Activated T-cell treated with anti-CD3 and anti-CD28 coated beads, Interleukin-2, amount 50 U/mL, for 24 hours (primary cell): ENCODE measurements around the gene FNBP1.
"Not testable (repeated sequence)": the region's sequence is repeated elsewhere in the genome, so short reads cannot be mapped to it uniquely, and the experiment has no call there.

Experiments
- DNase-seq: peaks from one replicate; pipeline ENCODE4 v3.0.0-alpha.2; 2020
- H3K27ac Mint-ChIP-seq: 2 replicates; pipeline ENCODE4 v1.8.0; 2020; ENCODE audit warnings: mild to moderate bottlenecking, mixed read lengths
- H3K27me3 Mint-ChIP-seq: 2 replicates; pipeline ENCODE4 v1.8.0; 2020; ENCODE audit warnings: mixed read lengths
- H3K36me3 Mint-ChIP-seq: 2 replicates; pipeline ENCODE4 v1.8.0; 2020; ENCODE audit warnings: low read depth, mixed read lengths
- H3K4me1 Mint-ChIP-seq: 2 replicates; pipeline ENCODE4 v1.8.0; 2020; ENCODE audit warnings: low read depth, mixed read lengths
- H3K4me3 Mint-ChIP-seq: 2 replicates; pipeline ENCODE4 v1.8.0; 2020; ENCODE audit warnings: mild to moderate bottlenecking, moderate library complexity, mixed read lengths
- H3K9me3 Mint-ChIP-seq: 2 replicates; pipeline ENCODE4 v1.8.0; 2020; ENCODE audit warnings: mixed read lengths

The FNBP1 gene

GRCh38 chr9:129948626-129949025, 94.4 kb downstream of the FNBP1 start:
- H3K27me3 Mint-ChIP-seq, H3K9me3 Mint-ChIP-seq, H3K4me3 Mint-ChIP-seq: not testable (repeated sequence)
- Mint-ChIP-seq H3K4me1 (peaks cover 61% of the 10 kb centered on the region), H3K27ac (peak overlapping the region; percentile 31), H3K36me3 (peaks cover 91% of the 10 kb centered on the region)
- peak; percentile 7 for DNase-seq

- no peak for DNase-seq
- Mint-ChIP-seq H3K4me3 (peak overlapping the region; percentile 34), H3K36me3 (peaks cover 90% of the 10 kb centered on the region), H3K9me3 (peaks cover 14% of the 10 kb centered on the region), H3K4me1 (peaks cover 63% of the 10 kb centered on the region), H3K27me3 (no peaks in the 10 kb centered on the region), H3K27ac (peak overlapping the region; percentile 90)
Observed at GRCh38 chr9:129946246-129946995, 96.6 kb downstream of the FNBP1 start.

GRCh38 chr9:129945314-129945713, 97.7 kb downstream of the FNBP1 start:
- peak overlapping the region; percentile 78 for H3K27ac Mint-ChIP-seq
- H3K36me3 Mint-ChIP-seq, result peaks cover 91% of the 10 kb centered on the region
- H3K27me3 Mint-ChIP-seq, result no peaks in the 10 kb centered on the region
- H3K4me3 Mint-ChIP-seq, result peak overlapping the region; percentile 4
- no peak for DNase-seq
- peaks cover 60% of the 10 kb centered on the region for H3K4me1 Mint-ChIP-seq
- peaks cover 14% of the 10 kb centered on the region for H3K9me3 Mint-ChIP-seq

GRCh38 chr9:129944506-129945116, 98.4 kb downstream of the FNBP1 start:
- Mint-ChIP-seq H3K9me3 (peaks cover 14% of the 10 kb centered on the region), H3K27me3 (no peaks in the 10 kb centered on the region), H3K36me3 (peaks cover 91% of the 10 kb centered on the region), H3K4me3 (peak overlapping the region; percentile 2), H3K4me1 (peaks cover 58% of the 10 kb centered on the region), H3K27ac (peak overlapping the region; percentile 85)
- peak; percentile 44 for DNase-seq

- peaks cover 91% of the 10 kb centered on the region for H3K36me3 Mint-ChIP-seq
- peaks cover 60% of the 10 kb centered on the region for H3K4me1 Mint-ChIP-seq
- H3K9me3 Mint-ChIP-seq, result peaks cover 14% of the 10 kb centered on the region
- no peak overlapping the region for H3K4me3 Mint-ChIP-seq
- peak overlapping the region; percentile 83 for H3K27ac Mint-ChIP-seq
- no peaks in the 10 kb centered on the region for H3K27me3 Mint-ChIP-seq
- no peak for DNase-seq
Observed at GRCh38 chr9:129939431-129939830, 103.6 kb downstream of the FNBP1 start.

GRCh38 chr9:129938291-129938979, 104.6 kb downstream of the FNBP1 start:
- Mint-ChIP-seq H3K27me3 (no peaks in the 10 kb centered on the region), H3K4me3 (no peak overlapping the region), H3K9me3 (peaks cover 11% of the 10 kb centered on the region), H3K4me1 (peaks cover 63% of the 10 kb centered on the region), H3K27ac (peak overlapping the region; percentile 83), H3K36me3 (peaks cover 91% of the 10 kb centered on the region)
- no peak for DNase-seq

- H3K4me1 Mint-ChIP-seq, result peaks cover 64% of the 10 kb centered on the region
Observed at GRCh38 chr9:129937879-129938278, 105.1 kb downstream of the FNBP1 start.

GRCh38 chr9:129936222-129936621, 106.8 kb downstream of the FNBP1 start:
- H3K9me3 Mint-ChIP-seq, result no peaks in the 10 kb centered on the region
- H3K4me1 Mint-ChIP-seq, result peaks cover 73% of the 10 kb centered on the region
- no peaks in the 10 kb centered on the region for H3K27me3 Mint-ChIP-seq
- DNase-seq, result no peak
- no peak overlapping the region for H3K4me3 Mint-ChIP-seq
- H3K36me3 Mint-ChIP-seq, result peaks cover 83% of the 10 kb centered on the region
- H3K27ac Mint-ChIP-seq, result peak overlapping the region; percentile 95

More at GRCh38 chr9:129937879-129938278, 105.1 kb downstream of the FNBP1 start:
- not testable (repeated sequence) for H3K27me3 Mint-ChIP-seq, H3K4me3 Mint-ChIP-seq, DNase-seq, H3K9me3 Mint-ChIP-seq
- peak overlapping the region; percentile 83 for H3K27ac Mint-ChIP-seq
- H3K36me3 Mint-ChIP-seq, result peaks cover 86% of the 10 kb centered on the region

GRCh38 chr9:129934780-129935179, 108.2 kb downstream of the FNBP1 start:
- Mint-ChIP-seq H3K27ac (peak overlapping the region; percentile 95), H3K36me3 (peaks cover 82% of the 10 kb centered on the region), H3K27me3 (no peaks in the 10 kb centered on the region), H3K4me1 (peaks cover 81% of the 10 kb centered on the region), H3K9me3 (no peaks in the 10 kb centered on the region), H3K4me3 (peak overlapping the region; percentile 61)
- no peak for DNase-seq

GRCh38 chr9:129934041-129934591, 108.9 kb downstream of the FNBP1 start:
- peak overlapping the region; percentile 95 for H3K27ac Mint-ChIP-seq
- peaks cover 79% of the 10 kb centered on the region for H3K4me1 Mint-ChIP-seq
- H3K36me3 Mint-ChIP-seq, result peaks cover 82% of the 10 kb centered on the region
- no peaks in the 10 kb centered on the region for H3K9me3 Mint-ChIP-seq
- peak overlapping the region; percentile 61 for H3K4me3 Mint-ChIP-seq
- no peaks in the 10 kb centered on the region for H3K27me3 Mint-ChIP-seq
- DNase-seq, result no peak

GRCh38 chr9:129933185-129934040, 109.6 kb downstream of the FNBP1 start:
- Mint-ChIP-seq H3K27ac (peak overlapping the region; percentile 95), H3K36me3 (peaks cover 82% of the 10 kb centered on the region), H3K4me1 (peaks cover 72% of the 10 kb centered on the region), H3K27me3 (no peaks in the 10 kb centered on the region), H3K4me3 (peak overlapping the region; percentile 61), H3K9me3 (no peaks in the 10 kb centered on the region)
- DNase-seq, result no peak

GRCh38 chr9:129932303-129933151, 110.5 kb downstream of the FNBP1 start:
- peak overlapping the region; percentile 61 for H3K4me3 Mint-ChIP-seq
- peak overlapping the region; percentile 95 for H3K27ac Mint-ChIP-seq
- H3K4me1 Mint-ChIP-seq, result peaks cover 69% of the 10 kb centered on the region
- H3K27me3 Mint-ChIP-seq, result no peaks in the 10 kb centered on the region
- peaks cover 83% of the 10 kb centered on the region for H3K36me3 Mint-ChIP-seq
- H3K9me3 Mint-ChIP-seq, result no peaks in the 10 kb centered on the region
- DNase-seq, result peak; percentile 31

- Mint-ChIP-seq H3K27ac (peak overlapping the region; percentile 85), H3K27me3 (no peaks in the 10 kb centered on the region), H3K4me3 (no peak overlapping the region), H3K4me1 (peaks cover 63% of the 10 kb centered on the region), H3K36me3 (peaks cover 86% of the 10 kb centered on the region), H3K9me3 (no peaks in the 10 kb centered on the region)
- peak; percentile 9 for DNase-seq
Observed at GRCh38 chr9:129930743-129931142, 112.2 kb downstream of the FNBP1 start.
